Aorta (tissue), 5 donors: Measurements from ENCODE around the gene EMX1. TPM values are rescaled to one million over a fixed set of nuclear protein-coding genes. Genes with fewer than 3 reads are reported as not detected.
A peak's percentile ranks its signal among the peaks of the same experiment; 100 is the strongest.

Experiments
- ATAC-seq: fragments of 200-7000 bp; cut with Tn5 transposase; one replicate; pipeline ENCODE4 v1.9.1; 2022; ENCODE audit warnings: moderate library complexity; ENCODE audit not compliant: low FRiP score
- DNase-seq, 2 donors: peaks; one replicate each; pipeline ENCODE4 v3.0.0-alpha.2; 2020
- H3K27ac ChIP-seq, 2 donors: one replicate each; pipeline ENCODE4 v1.5.1; 2013; ENCODE audit warnings: low read length in 2 of 2, mild to moderate bottlenecking in 2 of 2, moderate library complexity in 2 of 2, control low read depth in 1 of 2, inconsistent platforms in 1 of 2, low read depth in 1 of 2
- H3K27me3 ChIP-seq, 2 donors: one replicate each; pipeline ENCODE4 v1.6.1; 2013; ENCODE audit warnings: control low read depth in 1 of 2, low read length in 1 of 2, mild to moderate bottlenecking in 1 of 2, moderate library complexity in 1 of 2; ENCODE audit not compliant: insufficient read depth in 2 of 2, control insufficient read depth in 1 of 2
- H3K36me3 ChIP-seq, 2 donors: one replicate each; pipeline ENCODE4 v1.6.1; 2013; ENCODE audit warnings: control low read depth in 1 of 2, low read length in 1 of 2, mild to moderate bottlenecking in 1 of 2; ENCODE audit not compliant: insufficient read depth in 2 of 2, control insufficient read depth in 1 of 2
- H3K4me1 ChIP-seq, 2 donors: one replicate each; pipeline ENCODE4 v1.6.1; 2013; ENCODE audit warnings: low read length in 2 of 2, control low read depth in 1 of 2, mild to moderate bottlenecking in 1 of 2, moderate library complexity in 1 of 2; ENCODE audit not compliant: insufficient read depth in 2 of 2, control insufficient read depth in 1 of 2
- H3K4me3 ChIP-seq, 2 donors: one replicate each; pipeline ENCODE4 v1.5.1; 2013; ENCODE audit warnings: low read length in 2 of 2, control low read depth in 1 of 2, mild to moderate bottlenecking in 1 of 2
- H3K9me3 ChIP-seq: one replicate; pipeline ENCODE4 v1.6.1; 2013; ENCODE audit warnings: mild to moderate bottlenecking, low read length; ENCODE audit not compliant: control insufficient read depth
- whole genome bisulfite sequencing, 2 donors: extraction: QIAGEN DNeasy Blood & Tissue Kit; methylation state at CpG; one replicate each; pipeline ENCODE4 v1.1.7; 2013; 5-methylcytosine and 5-hydroxymethylcytosine counted together
- intact Hi-C, 2 donors: fragments of 100-400 bp; cut with DNase I; formaldehyde crosslinking; loops; one replicate each; pipeline versions ENCODE4 v1.14.2 to v1.15.0; 2022
- polyA plus RNA-seq, 2 donors: library from polyadenylated mRNA; stranded (reverse); fragments of 200-250 nt; gene quantifications; one replicate each; pipeline ENCODE4 v1.2.3, GENCODE V29; 2013
- total RNA-seq, 2 donors: library from RNA; stranded (reverse); fragmentation: NEBNext Ultra II Directional; extraction: Animal tissue kit (Norgen Biotek cat#: 25700); gene quantifications; one replicate each; pipeline ENCODE4 v1.2.1, GENCODE V29; 2021
- donor health status: healthy with polysubstance abuse.
- donor health status: Bipolar disorder and iron deficiency.
- donor health status: DM: no; HTN: no; CAD: no.
- donor health status: DM: no; HTN: no; CAD: no.
- donor health status: DM: yes; HTN: yes; CAD: no.

The EMX1 gene
- total and polyA plus RNA-seq, 4 donors, result not detected

DNA sequence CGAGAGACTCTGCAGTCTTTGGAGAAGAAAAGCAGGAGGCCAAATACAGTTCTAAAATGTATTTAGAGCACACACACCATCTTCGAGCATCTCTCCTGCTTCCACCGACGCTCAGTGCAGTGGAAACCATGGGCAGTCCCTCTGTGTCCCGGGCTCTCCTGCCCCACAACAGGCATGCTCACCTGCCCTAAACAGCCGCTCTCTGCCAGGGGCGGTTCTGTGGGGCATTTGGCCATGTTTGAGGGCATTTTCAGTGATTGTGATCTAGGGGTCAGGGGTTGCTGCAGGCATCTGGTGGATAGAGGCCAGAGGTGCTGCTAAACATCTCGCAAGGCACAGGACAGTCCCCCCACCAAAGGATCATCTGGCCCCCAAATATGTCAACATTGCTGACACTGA, 55.8 kb downstream of the EMX1 start:
- H3K27ac ChIP-seq, result no peak overlapping the region
- no peaks in the 10 kb centered on the region for H3K9me3 ChIP-seq
- DNase-seq (peak in 1 of 2 donors; percentile 10), ATAC-seq (no peak)
- intact Hi-C loops, result loop anchor here in 1 of 2 donors (5.0 kb wide), 1 partner anchor 81 kb away; no protein-coding TSS in a partner anchor
- no peak overlapping the region for H3K4me3 ChIP-seq
- 94 to 95% methylated on average over 8 of the region's 8 CpGs for WGBS, 2 donors
- no peaks in the 10 kb centered on the region for H3K36me3 ChIP-seq
- H3K4me1 ChIP-seq, result no peaks in the 10 kb centered on the region
- no peaks in the 10 kb centered on the region for H3K27me3 ChIP-seq

- DNase-seq (peak in 1 of 2 donors; percentile 13), ATAC-seq (peak; percentile 77)
- Histone ChIP-seq H3K4me1 (no peaks in the 10 kb centered on the region), H3K9me3 (no peaks in the 10 kb centered on the region), H3K27ac (no peak overlapping the region), H3K4me3 (no peak overlapping the region), H3K36me3 (no peaks in the 10 kb centered on the region), H3K27me3 (no peaks in the 10 kb centered on the region)
- WGBS, 2 donors, result 61% methylated on average over 12 of the region's 12 CpGs
- intact Hi-C loops, result loop anchor here in 1 of 2 donors (5.0 kb wide), 1 partner anchor 82 kb away; no protein-coding TSS in a partner anchor
Observed at GRCh38 chr2:72973566-72974435, 56.5 kb downstream of the EMX1 start.

- no peaks in the 10 kb centered on the region for H3K9me3 ChIP-seq
- intact Hi-C loops, result loop anchor here in 1 of 2 donors (5.0 kb wide), 1 partner anchor 82 kb away; no protein-coding TSS in a partner anchor
- ATAC-seq (no peak), DNase-seq (no peak)
- no peak overlapping the region for H3K27ac ChIP-seq
- H3K4me3 ChIP-seq, result no peak overlapping the region
- H3K36me3 ChIP-seq, result no peaks in the 10 kb centered on the region
- 90 to 98% methylated on average over 2 of the region's 2 CpGs for WGBS, 2 donors
- H3K4me1 ChIP-seq, result no peaks in the 10 kb centered on the region
- H3K27me3 ChIP-seq, result no peaks in the 10 kb centered on the region
Observed at GRCh38 chr2:72974436-72974754, 57.1 kb downstream of the EMX1 start.

GRCh38 chr2:72975017-72975416, 57.7 kb downstream of the EMX1 start:
- no peak overlapping the region for H3K27ac ChIP-seq
- intact Hi-C loops, result no loop called here
- ATAC-seq, result no peak
- H3K36me3 ChIP-seq, result no peaks in the 10 kb centered on the region
- no peaks in the 10 kb centered on the region for H3K27me3 ChIP-seq
- no peak overlapping the region for H3K4me3 ChIP-seq
- no peaks in the 10 kb centered on the region for H3K4me1 ChIP-seq
- no peaks in the 10 kb centered on the region for H3K9me3 ChIP-seq
- WGBS, 2 donors, result 72 to 74% methylated on average over 3 of the region's 3 CpGs
- no peak for DNase-seq

- Histone ChIP-seq H3K27me3 (no peaks in the 10 kb centered on the region), H3K9me3 (no peaks in the 10 kb centered on the region), H3K4me3 (no peak overlapping the region), H3K27ac (no peak overlapping the region), H3K36me3 (no peaks in the 10 kb centered on the region), H3K4me1 (no peaks in the 10 kb centered on the region)
- ATAC-seq (no peak), DNase-seq (peak in 1 of 2 donors; percentile 46)
- WGBS, 2 donors, result 72 to 73% methylated on average over 3 of the region's 3 CpGs
- intact Hi-C loops, result no loop called here
Observed at GRCh38 chr2:72979896-72980295, 62.6 kb downstream of the EMX1 start.

GRCh38 chr2:72980535-72981217, 63.4 kb downstream of the EMX1 start:
- no peak for ATAC-seq
- WGBS, 2 donors, result 93% methylated on average over 11 of the region's 11 CpGs
- intact Hi-C loops, result no loop called here
- Histone ChIP-seq H3K36me3 (no peaks in the 10 kb centered on the region), H3K27me3 (no peaks in the 10 kb centered on the region), H3K9me3 (no peaks in the 10 kb centered on the region), H3K27ac (no peak overlapping the region), H3K4me1 (no peaks in the 10 kb centered on the region), H3K4me3 (no peak overlapping the region)
- DNase-seq, result peak; percentile 13 to 23

DNA sequence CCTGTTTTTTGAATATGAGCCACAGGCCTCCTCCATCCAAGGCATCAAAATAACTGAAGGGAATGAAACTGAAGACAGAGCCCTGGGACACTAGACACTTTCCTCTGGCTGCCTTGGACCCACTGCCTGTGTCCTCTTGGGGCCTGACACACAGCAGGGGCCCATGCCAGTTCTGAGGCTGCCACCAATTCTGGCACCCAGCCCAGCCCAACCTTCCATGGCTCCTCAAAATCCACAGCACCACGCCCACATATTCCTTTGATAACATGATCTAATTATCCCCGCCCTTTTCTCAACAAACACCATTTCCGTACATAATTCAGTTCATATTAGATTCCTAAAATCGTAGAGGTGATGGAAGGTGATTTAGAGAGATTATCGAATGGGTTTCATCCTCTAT, 64.2 kb downstream of the EMX1 start:
- no peak overlapping the region for H3K27ac ChIP-seq
- H3K4me1 ChIP-seq, result no peaks in the 10 kb centered on the region
- DNase-seq, result peak in 1 of 2 donors; percentile 53
- intact Hi-C loops, result no loop called here
- no peak for ATAC-seq
- H3K9me3 ChIP-seq, result no peaks in the 10 kb centered on the region
- no peaks in the 10 kb centered on the region for H3K36me3 ChIP-seq
- WGBS, 2 donors, result 95 to 97% methylated on average over 5 of the region's 5 CpGs
- no peak overlapping the region for H3K4me3 ChIP-seq
- no peaks in the 10 kb centered on the region for H3K27me3 ChIP-seq

DNA sequence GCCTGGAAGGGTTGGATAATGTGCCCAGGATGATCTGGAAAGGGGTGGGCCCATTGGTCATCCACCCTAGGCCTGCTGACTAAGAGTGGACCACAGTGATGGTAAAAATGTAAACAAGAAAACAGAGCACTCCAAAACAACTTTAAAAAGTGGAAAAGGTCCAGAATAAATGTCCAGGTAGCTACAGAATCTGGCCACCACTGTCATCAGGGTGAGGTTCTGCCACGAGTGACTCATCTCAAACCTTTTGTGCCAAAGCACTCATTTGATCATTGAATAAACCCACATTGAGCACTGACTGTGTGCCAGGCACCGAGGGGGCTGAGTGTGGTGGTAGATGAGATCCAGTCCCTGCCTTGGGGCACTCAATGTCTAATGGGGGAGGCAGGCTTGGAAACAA, 64.9 kb downstream of the EMX1 start:
- ATAC-seq, result no peak
- Histone ChIP-seq H3K27ac (no peak overlapping the region), H3K36me3 (no peaks in the 10 kb centered on the region), H3K27me3 (no peaks in the 10 kb centered on the region), H3K9me3 (no peaks in the 10 kb centered on the region), H3K4me3 (no peak overlapping the region), H3K4me1 (no peaks in the 10 kb centered on the region)
- intact Hi-C loops, result no loop called here
- WGBS, 2 donors, result 84 to 90% methylated on average over 2 of the region's 2 CpGs
- no peak for DNase-seq
